CD14-positive monocyte (primary cell): ENCODE results near the gene ZNF816. TPM values are rescaled to one million over a fixed set of nuclear protein-coding genes. Genes with fewer than 3 reads are reported as not detected.
A peak's percentile ranks its signal among the peaks of the same experiment; 100 is the strongest.

Experiments used
- DNase-seq, 3 donors: peaks; one replicate each; pipeline ENCODE4 v3.0.0-alpha.2; 2011 to 2022
- H2AFZ ChIP-seq: 2 replicates; pipeline ENCODE4 v1.6.0; 2012; ENCODE audit warnings: mild to moderate bottlenecking, low read depth, low read length, inconsistent platforms; ENCODE audit not compliant: insufficient read depth, poor library complexity, severe bottlenecking
- H3K27ac ChIP-seq, 2 donors: 1 replicate in 1 of 2; 2 replicates in 1 of 2; pipeline ENCODE4 v1.5.1; 2012 to 2013; ENCODE audit warnings: low read length in 2 of 2, control low read depth in 1 of 2, inconsistent platforms in 1 of 2, low read depth in 1 of 2, mild to moderate bottlenecking in 1 of 2
- H3K27me3 ChIP-seq, 2 donors: one replicate each; pipeline versions ENCODE4 v1.6.0 to v1.6.1; 2011 to 2013; ENCODE audit warnings: low read length in 2 of 2; ENCODE audit not compliant: control insufficient read depth in 2 of 2, insufficient read depth in 2 of 2
- H3K36me3 ChIP-seq, 2 donors: replicated peaks in 1 of 2; 1 replicate in 1 of 2; 2 replicates in 1 of 2; pipeline versions ENCODE4 v1.5.1 to v1.6.1; 2012 to 2013; ENCODE audit warnings: low read length in 2 of 2, control low read depth in 1 of 2, inconsistent platforms in 1 of 2, mild to moderate bottlenecking in 1 of 2; ENCODE audit not compliant: insufficient read depth in 2 of 2, control insufficient read depth in 1 of 2
- H3K4me1 ChIP-seq, 2 donors: 1 replicate in 1 of 2; 2 replicates in 1 of 2; pipeline versions ENCODE4 v1.5.1 to v1.6.1; 2012 to 2013; ENCODE audit warnings: low read length in 2 of 2, control low read depth in 1 of 2, inconsistent platforms in 1 of 2, mild to moderate bottlenecking in 1 of 2, moderate library complexity in 1 of 2; ENCODE audit not compliant: insufficient read depth in 2 of 2, control insufficient read depth in 1 of 2
- H3K4me2 ChIP-seq: replicated peaks from 2 replicates; pipeline ENCODE3; 2012; ENCODE audit warnings: low read length, moderate library complexity, mild to moderate bottlenecking; ENCODE audit not compliant: poor library complexity, severe bottlenecking; ENCODE audit errors: extremely low read depth
- H3K4me3 ChIP-seq, 3 experiments: fragments of 200-600 bp in 1 of 3; sonication (generic) in 1 of 3; replicated peaks in 1 of 3; 1 replicate in 2 of 3; 2 replicates in 1 of 3; pipeline ENCODE4 v1.5.1; 2011 to 2013; ENCODE audit warnings: low read length in 3 of 3, mild to moderate bottlenecking in 3 of 3, control low read depth in 2 of 3, low read depth in 2 of 3, inconsistent platforms in 1 of 3, moderate library complexity in 1 of 3
- H3K79me2 ChIP-seq: 2 replicates; pipeline ENCODE4 v1.6.0; 2012; ENCODE audit warnings: mild to moderate bottlenecking, control low read depth, inconsistent platforms, low read length, moderate library complexity; ENCODE audit not compliant: insufficient read depth
- H3K9ac ChIP-seq: 2 replicates; pipeline ENCODE4 v1.6.0; 2017; ENCODE audit warnings: low read length, mild to moderate bottlenecking; ENCODE audit not compliant: insufficient read depth, poor library complexity, severe bottlenecking
- H3K9me3 ChIP-seq, 2 donors: replicated peaks in 1 of 2; 1 replicate in 1 of 2; 2 replicates in 1 of 2; pipeline versions ENCODE4 v1.5.1 to v1.6.1; 2012 to 2013; ENCODE audit warnings: low read length in 2 of 2, control low read depth in 1 of 2; ENCODE audit not compliant: control insufficient read depth in 1 of 2, insufficient read depth in 1 of 2
- H4K20me1 ChIP-seq: 2 replicates; pipeline ENCODE4 v1.6.0; 2012; ENCODE audit warnings: mild to moderate bottlenecking, low read length, control low read depth, moderate library complexity; ENCODE audit not compliant: insufficient read depth
- H3K27ac Mint-ChIP-seq, 7 donors: one replicate each; pipeline ENCODE4 v1.8.0; 2020; ENCODE audit warnings: mild to moderate bottlenecking in 7 of 7, mixed read lengths in 7 of 7, moderate library complexity in 6 of 7, inconsistent platforms in 2 of 7
- H3K27me3 Mint-ChIP-seq, 3 donors: one replicate each; pipeline ENCODE4 v1.8.0; 2021 to 2022; ENCODE audit warnings: low read depth in 3 of 3, mild to moderate bottlenecking in 3 of 3, mixed read lengths in 3 of 3, moderate library complexity in 3 of 3, inconsistent platforms in 1 of 3
- H3K36me3 Mint-ChIP-seq, 2 donors: one replicate each; pipeline ENCODE4 v1.8.0; 2020; ENCODE audit warnings: mixed read lengths in 2 of 2, inconsistent platforms in 1 of 2, mild to moderate bottlenecking in 1 of 2
- H3K4me1 Mint-ChIP-seq: one replicate; pipeline ENCODE4 v1.8.0; 2020; ENCODE audit warnings: mild to moderate bottlenecking, mixed read lengths
- H3K4me3 Mint-ChIP-seq, 2 donors: one replicate each; pipeline ENCODE4 v1.8.0; 2020; ENCODE audit warnings: mild to moderate bottlenecking in 2 of 2, mixed read lengths in 2 of 2, moderate library complexity in 1 of 2
- H3K9me3 Mint-ChIP-seq, 7 donors: one replicate each; pipeline ENCODE4 v1.8.0; 2020 to 2022; ENCODE audit warnings: mixed read lengths in 7 of 7, mild to moderate bottlenecking in 6 of 7, moderate library complexity in 6 of 7, inconsistent platforms in 2 of 7
- CTCF ChIP-seq: fragments of 200-600 bp; IDR thresholded peaks from one replicate; pipeline ENCODE4 v1.8.0; 2022; ENCODE audit warnings: antibody characterized with exemption, mild to moderate bottlenecking
- whole genome bisulfite sequencing: methylation state at CpG from one replicate; pipeline ENCODE4 v1.1.5; 2013; ENCODE audit warnings: missing lambda C conversion rate; ENCODE audit not compliant: insufficient coverage; 5-methylcytosine and 5-hydroxymethylcytosine counted together
- intact Hi-C, 2 donors: fragments of 100-400 bp; cut with micrococcal nuclease; formaldehyde crosslinking; loops; one replicate each; pipeline versions ENCODE4 v1.15.0 to v1.15.1; 2023
- polyA minus RNA-seq: library from RNA; depleted of rRNA, polyadenylated mRNA; stranded (reverse); fragments of >200 nt; gene quantifications from 2 replicates; pipeline ENCODE4 v1.2.3, GENCODE V29; 2012
- polyA plus RNA-seq, 3 donors: library from polyadenylated mRNA; depleted of rRNA in 1 of 3; unstranded in 2 of 3; stranded (reverse) in 1 of 3; fragments of 300-500 nt in 2 of 3; fragments of >200 nt in 1 of 3; fragmentation: Illumina TruSeq in 2 of 3; gene quantifications; 1 replicate in 2 of 3; 2 replicates in 1 of 3; pipeline ENCODE4 v1.2.3, GENCODE V29; 2012 to 2021
- total RNA-seq, 12 experiments: library from RNA in 1 of 12; stranded (reverse) in 1 of 12; fragments of 120-200 nt in 1 of 12; gene quantifications; one replicate each; pipeline ENCODE4 v1.2.4 and lab custom pipeline; 2013 to 2026; ENCODE audit warnings: mixed read lengths in 6 of 12, inconsistent platforms in 1 of 12

The ZNF816 gene
- total RNA-seq (2013) = 13.9 TPM
- polyA plus RNA-seq = 1 to 10 TPM; 1.4 to 4.3 (median 2.0) TPM
- 3.0 and 3.3 TPM in 2 replicates for polyA minus RNA-seq
- 0.23 to 3.6 (median 1.4) reads per million in 11 experiments for total RNA-seq (lab: John Stamatoyannopoulos, UW)

- Histone ChIP-seq H3K27me3 (no peaks in the 10 kb centered on the region), H3K4me2 (peak within 1 kb of the TSS; percentile 79)
Measured at GRCh38 chr19:52962394-52963246, at the start of gene ZNF816. ZNF816 (minus strand) TSS chr19:52962881; CDS start chr19:52956089, 6,792 bp downstream.

More at GRCh38 chr19:52962394-52963246, at the start of gene ZNF816:
- Mint-ChIP-seq H3K4me1 (peaks cover 22% of the 10 kb centered on the region), H3K36me3 (peaks cover 23 to 38% of the 10 kb centered on the region in 2 donors), H3K27ac (peak within 1 kb of the TSS; percentile 83 to 93 (median 90)), H3K9me3 (peaks cover 36 to 61% (median 52%) of the 10 kb centered on the region in 7 donors), H3K27me3 (no peaks in the 10 kb centered on the region), H3K4me3 (peak within 1 kb of the TSS; percentile 98 to 99)
- under 1% methylated on average over 55 of the region's 55 CpGs for WGBS
- TF ChIP-seq CTCF = no peak
- peaks cover 43% of the 10 kb centered on the region for H3K79me2 ChIP-seq
- peaks cover 14 to 17% of the 10 kb centered on the region in 2 donors for H3K4me1 ChIP-seq
- peaks cover 49 to 53% of the 10 kb centered on the region in 2 donors for H3K9me3 ChIP-seq
- peak; percentile 91 to 93 (median 92) for DNase-seq
- H3K9ac ChIP-seq = peak within 1 kb of the TSS; percentile 72
- peak within 1 kb of the TSS; percentile 85 for H2AFZ ChIP-seq
- H3K36me3 ChIP-seq = peaks cover 8 to 33% of the 10 kb centered on the region in 2 donors
- H4K20me1 ChIP-seq = no peaks in the 10 kb centered on the region
- H3K4me3 ChIP-seq = peak within 1 kb of the TSS; percentile 62 to 82 (median 72)
- intact Hi-C loops = loop anchor here (1.0 to 10.0 kb wide), 9 partner anchors 20 to 432 kb away; partner anchors contain the start of genes ZNF888 (in 2 of the 2), ZNF160 (in 1 of the 2), ZNF320 (in 1 of the 2) and ZNF611 (in 1 of the 2)
- H3K27ac ChIP-seq = peak within 1 kb of the TSS; percentile 54 to 85
